Measurements from ENCODE around the gene MYO1B.
"Not testable (repeated sequence)": the region's sequence is repeated elsewhere in the genome, so short reads cannot be mapped to it uniquely, and the experiment has no call there.

Gene MYO1B

GRCh38 chr2:191410646-191411436, 165.6 kb downstream of the MYO1B start:
- DNase-seq (ENCODE audit: low spot score) = no peak

GRCh38 chr2:191411472-191411871, 166.3 kb downstream of the MYO1B start:
- DNase-seq (ENCODE audit: low spot score) = no peak

- DNase-seq (ENCODE audit: low spot score) = no peak
These were observed 167.1 kb downstream of the MYO1B start for GRCh38 chr2:191412353-191412752.

GRCh38 chr2:191415101-191415500, 169.9 kb downstream of the MYO1B start:
- DNase-seq (ENCODE audit: low spot score) = no peak

- DNase-seq (ENCODE audit: low spot score) = no peak
These were observed 170.7 kb downstream of the MYO1B start for GRCh38 chr2:191415858-191416257.

GRCh38 chr2:191417746-191418145, 172.5 kb downstream of the MYO1B start:
- no peak for DNase-seq (ENCODE audit: low spot score)

- DNase-seq (ENCODE audit: low spot score) = no peak
These were observed 176.7 kb downstream of the MYO1B start for GRCh38 chr2:191421950-191422349.

- DNase-seq (ENCODE audit: low spot score) = no peak
These were observed 181.8 kb downstream of the MYO1B start for GRCh38 chr2:191427031-191427430.

- no peak for DNase-seq (ENCODE audit: low spot score)
These were observed 182.9 kb downstream of the MYO1B start for GRCh38 chr2:191428141-191428540.

GRCh38 chr2:191430476-191430875, 185.3 kb downstream of the MYO1B start:
- no peak for DNase-seq (ENCODE audit: low spot score)

GRCh38 chr2:191432121-191432520, 186.9 kb downstream of the MYO1B start:
- no peak for DNase-seq (ENCODE audit: low spot score)

GRCh38 chr2:191434072-191434471, 188.9 kb downstream of the MYO1B start:
- DNase-seq (ENCODE audit: low spot score) = no peak

GRCh38 chr2:191435141-191435540, 189.9 kb downstream of the MYO1B start:
- DNase-seq (ENCODE audit: low spot score) = no peak

GRCh38 chr2:191436368-191437055, 191.3 kb downstream of the MYO1B start:
- DNase-seq (ENCODE audit: low spot score) = no peak

- no peak for DNase-seq (ENCODE audit: low spot score)
These were observed 194.3 kb downstream of the MYO1B start for GRCh38 chr2:191439481-191439880.

- peak; percentile 53 for DNase-seq (ENCODE audit: low spot score)
These were observed 196.5 kb downstream of the MYO1B start for GRCh38 chr2:191441496-191442214.

- no peak for DNase-seq (ENCODE audit: low spot score)
These were observed 198.2 kb downstream of the MYO1B start for GRCh38 chr2:191443446-191443845.

GRCh38 chr2:191446910-191447309, 201.7 kb downstream of the MYO1B start:
- no peak for DNase-seq (ENCODE audit: low spot score)

- DNase-seq (ENCODE audit: low spot score) = no peak
These were observed 205.9 kb downstream of the MYO1B start for GRCh38 chr2:191451116-191451515.

GRCh38 chr2:191452065-191452464, 206.9 kb downstream of the MYO1B start:
- DNase-seq (ENCODE audit: low spot score) = no peak

- DNase-seq (ENCODE audit: low spot score) = no peak
These were observed 208.6 kb downstream of the MYO1B start for GRCh38 chr2:191453761-191454160.

- DNase-seq (ENCODE audit: low spot score) = not testable (repeated sequence)
These were observed 211.3 kb downstream of the MYO1B start for GRCh38 chr2:191456506-191456905.

GRCh38 chr2:191459158-191459557, 214.0 kb downstream of the MYO1B start:
- no peak for DNase-seq (ENCODE audit: low spot score)
